ENCODE data around the gene QRFP.
"Not testable (repeated sequence)": the region's sequence is repeated elsewhere in the genome, so short reads cannot be mapped to it uniquely, and the experiment has no call there.

QRFP gene

GRCh38 chr9:130918826-130919558, 22.4 kb upstream of the QRFP start:
- no peak for DNase-seq

GRCh38 chr9:130918101-130918825, 21.7 kb upstream of the QRFP start:
- no peak for DNase-seq

- DNase-seq: peak in 1 of 2 experiments; percentile 31
Measured at GRCh38 chr9:130917168-130917960, 20.8 kb upstream of the QRFP start.

- DNase-seq: no peak
Measured at GRCh38 chr9:130915096-130915447, 18.5 kb upstream of the QRFP start.

- DNase-seq: no peak
Measured at GRCh38 chr9:130914417-130915095, 17.9 kb upstream of the QRFP start.

- DNase-seq: no peak
Measured at GRCh38 chr9:130913599-130914416, 17.2 kb upstream of the QRFP start.

- DNase-seq: no peak
Measured at GRCh38 chr9:130912932-130913598, 16.5 kb upstream of the QRFP start.

GRCh38 chr9:130911254-130912049, 14.8 kb upstream of the QRFP start:
- no peak for DNase-seq

GRCh38 chr9:130910670-130911069, 14.1 kb upstream of the QRFP start:
- DNase-seq: not testable (repeated sequence)

GRCh38 chr9:130910041-130910440, 13.4 kb upstream of the QRFP start:
- not testable (repeated sequence) for DNase-seq

- DNase-seq: no peak
Measured at GRCh38 chr9:130908878-130909355, 12.3 kb upstream of the QRFP start.

- DNase-seq: no peak
Measured at GRCh38 chr9:130908146-130908877, 11.7 kb upstream of the QRFP start.

GRCh38 chr9:130906735-130907416, 10.3 kb upstream of the QRFP start:
- no peak for DNase-seq

- DNase-seq: no peak
Measured at GRCh38 chr9:130905902-130906734, 9.5 kb upstream of the QRFP start.

GRCh38 chr9:130905125-130905901, 8.7 kb upstream of the QRFP start:
- DNase-seq: no peak

- DNase-seq: no peak
Measured at GRCh38 chr9:130904070-130905044, 7.7 kb upstream of the QRFP start.

Data from NCI-H524 (cell line).